Inflammatory macrophage (primary cell): ENCODE results near the gene PRKCZ.
A peak's percentile ranks its signal among the peaks of the same experiment; 100 is the strongest.

Source experiments
- DNase-seq, 2 donors: peaks; one replicate each; pipeline ENCODE4 v3.0.0-alpha.2; 2020 to 2022

Gene PRKCZ

GRCh38 chr1:2213576-2214505, 163.6 kb downstream of the PRKCZ start:
- DNase-seq, result no peak

- DNase-seq, result no peak
Observed at GRCh38 chr1:2214541-2215241, 164.5 kb downstream of the PRKCZ start.

GRCh38 chr1:2215329-2215728, 165.1 kb downstream of the PRKCZ start:
- DNase-seq, result no peak

GRCh38 chr1:2215909-2216766, 165.9 kb downstream of the PRKCZ start:
- no peak for DNase-seq

GRCh38 chr1:2216767-2217058, 166.5 kb downstream of the PRKCZ start:
- DNase-seq, result no peak

- DNase-seq, result no peak
Observed at GRCh38 chr1:2221271-2221670, 171.1 kb downstream of the PRKCZ start.

- DNase-seq, result peak; percentile 72 to 76
Observed at GRCh38 chr1:2224170-2224584, 174.0 kb downstream of the PRKCZ start.

GRCh38 chr1:2224631-2225428, 174.6 kb downstream of the PRKCZ start:
- DNase-seq, result no peak

- no peak for DNase-seq
Observed at GRCh38 chr1:2226525-2227345, 176.5 kb downstream of the PRKCZ start.

GRCh38 chr1:2227346-2228156, 177.3 kb downstream of the PRKCZ start:
- peak; percentile 97 to 98 for DNase-seq

- DNase-seq, result no peak
Observed at GRCh38 chr1:2228157-2228594, 178.0 kb downstream of the PRKCZ start, which contains the start of gene SKI. Gene SKI, plus strand, starts transcription at chr1:2228319. Its CDS starts 448 bp downstream, at chr1:2228767.

GRCh38 chr1:2228694-2229036, 178.5 kb downstream of the PRKCZ start:
- DNase-seq, result no peak

- DNase-seq, result peak; percentile 48 to 79
Observed at GRCh38 chr1:2229037-2229864, 179.0 kb downstream of the PRKCZ start.

GRCh38 chr1:2229911-2230731, 179.9 kb downstream of the PRKCZ start:
- DNase-seq, result no peak

- no peak for DNase-seq
Observed at GRCh38 chr1:2230781-2231531, 180.7 kb downstream of the PRKCZ start.

GRCh38 chr1:2231532-2232254, 181.5 kb downstream of the PRKCZ start:
- peak; percentile 40 to 76 for DNase-seq
